ELR (cell line): ENCODE results near the gene XYLT1.

Experiments
- DNase-seq: peaks from one replicate; pipeline ENCODE4 v3.0.0-alpha.2; 2015; ENCODE audit warnings: low read depth

The XYLT1 gene

GRCh38 chr16:17457997-17458396 is 12.8 kb downstream of the XYLT1 start:
- DNase-seq: no peak

DNA sequence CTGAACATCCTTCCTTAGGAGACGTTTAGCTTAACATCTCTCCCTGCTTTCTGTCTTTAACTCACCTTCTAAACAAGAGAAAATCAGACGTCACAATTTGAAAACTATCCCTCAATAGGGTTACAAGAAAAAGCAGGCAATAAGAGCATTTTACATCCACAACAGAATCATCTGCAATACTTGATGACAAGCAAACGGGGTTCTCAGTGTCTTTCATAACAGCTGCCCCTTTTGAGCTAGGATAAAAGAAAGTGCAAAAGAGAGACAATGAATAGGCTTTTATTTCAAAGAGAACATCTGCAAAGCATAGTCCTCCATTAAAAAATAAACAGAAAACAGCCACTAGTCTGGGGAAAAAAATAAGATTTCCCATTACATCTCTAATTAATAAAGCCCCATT is 13.2 kb downstream of the XYLT1 start:
- DNase-seq: no peak

DNA sequence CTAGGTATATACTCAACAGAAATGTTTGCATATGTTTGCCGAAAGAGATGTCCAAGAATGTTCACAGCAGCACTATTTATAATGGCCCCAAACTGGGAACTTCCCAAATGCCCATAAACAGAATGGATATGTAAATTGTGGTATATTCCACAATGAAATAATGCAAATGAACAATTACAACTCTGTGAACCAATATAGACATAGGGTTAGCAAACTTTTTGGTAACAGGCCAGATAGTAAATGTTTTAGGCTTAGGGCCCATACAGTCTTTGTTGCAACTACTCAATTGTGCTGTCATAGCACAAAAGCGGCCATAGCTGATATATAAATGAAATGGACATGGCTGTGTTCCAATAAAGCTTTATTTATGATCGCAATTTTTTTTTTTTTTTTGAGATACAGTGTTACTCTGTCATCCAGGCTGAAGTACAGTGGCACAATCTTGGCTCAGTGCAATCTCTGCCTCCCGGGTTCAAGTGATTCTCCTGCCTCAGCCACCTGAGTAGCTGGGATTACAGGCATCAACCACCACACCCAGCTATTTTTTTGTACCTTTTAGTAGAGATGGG is 16.5 kb downstream of the XYLT1 start:
- DNase-seq: no peak

- DNase-seq: no peak
Measured at GRCh38 chr16:17453364-17454038, 17.3 kb downstream of the XYLT1 start.

- DNase-seq: no peak
Measured at GRCh38 chr16:17452922-17453321, 17.8 kb downstream of the XYLT1 start.

DNA sequence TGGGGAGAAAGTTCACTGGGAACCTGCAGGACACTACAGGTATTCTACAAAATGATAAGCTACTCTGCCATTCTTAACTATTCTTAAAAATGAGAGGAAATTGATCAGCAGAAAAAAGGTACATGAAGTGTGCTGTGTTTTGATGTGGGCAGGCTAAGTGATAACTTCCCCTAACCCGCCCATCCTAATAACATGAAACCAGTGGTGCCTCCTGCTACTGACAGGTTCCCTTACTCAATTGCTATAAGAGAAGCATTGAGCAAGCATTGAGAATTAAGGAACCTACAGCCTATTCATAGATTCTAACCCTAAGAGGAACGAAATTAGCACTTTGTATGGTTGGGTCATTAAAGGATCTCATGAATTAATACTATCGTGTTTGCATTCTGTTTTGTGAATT is 18.9 kb downstream of the XYLT1 start:
- DNase-seq: no peak

DNA sequence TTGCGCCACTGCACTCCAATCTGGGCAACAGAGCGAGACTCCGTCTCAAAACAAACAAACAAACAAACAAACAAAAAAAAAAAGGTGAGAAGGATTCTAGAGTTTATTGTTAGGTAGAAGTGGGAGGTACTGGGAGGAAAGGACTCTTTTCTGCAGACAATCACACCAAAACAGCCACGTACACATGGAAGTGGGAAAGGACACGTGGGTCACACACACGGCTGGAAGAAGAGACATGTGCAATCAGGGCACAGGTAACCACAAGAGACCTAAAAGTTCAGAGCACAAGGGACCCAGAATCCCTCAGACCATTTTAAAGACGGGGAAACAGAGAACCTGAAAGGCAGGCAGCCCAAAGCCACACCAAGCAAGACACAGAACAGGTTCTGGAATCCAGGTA is 20.5 kb downstream of the XYLT1 start:
- DNase-seq: no peak

GRCh38 chr16:17448640-17449638 is 21.8 kb downstream of the XYLT1 start:
- no peak for DNase-seq

- DNase-seq: no peak
Measured at GRCh38 chr16:17447101-17447569, 23.6 kb downstream of the XYLT1 start.

- no peak for DNase-seq
Measured at GRCh38 chr16:17446661-17447060, 24.1 kb downstream of the XYLT1 start.

- no peak for DNase-seq
Measured at GRCh38 chr16:17445421-17445820, 25.3 kb downstream of the XYLT1 start.

DNA sequence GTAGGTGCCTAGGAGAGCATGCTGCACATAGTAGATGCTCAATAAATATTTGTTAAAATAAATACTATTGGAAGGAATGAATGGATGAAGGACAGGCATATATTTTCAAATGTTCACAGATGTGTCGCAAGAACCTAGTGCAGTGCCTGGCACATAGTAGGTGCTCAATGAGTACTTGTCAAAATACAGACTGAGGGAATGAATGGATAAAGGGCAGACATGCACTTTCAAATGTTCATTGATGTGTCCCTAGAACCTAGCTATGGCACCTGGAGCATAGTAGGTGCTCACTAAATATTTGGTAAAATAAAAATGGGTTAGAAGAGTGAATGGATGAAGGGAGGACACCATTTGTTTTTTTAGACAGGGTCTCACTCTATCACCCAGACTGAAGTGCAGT is 26.1 kb downstream of the XYLT1 start:
- no peak for DNase-seq

DNA sequence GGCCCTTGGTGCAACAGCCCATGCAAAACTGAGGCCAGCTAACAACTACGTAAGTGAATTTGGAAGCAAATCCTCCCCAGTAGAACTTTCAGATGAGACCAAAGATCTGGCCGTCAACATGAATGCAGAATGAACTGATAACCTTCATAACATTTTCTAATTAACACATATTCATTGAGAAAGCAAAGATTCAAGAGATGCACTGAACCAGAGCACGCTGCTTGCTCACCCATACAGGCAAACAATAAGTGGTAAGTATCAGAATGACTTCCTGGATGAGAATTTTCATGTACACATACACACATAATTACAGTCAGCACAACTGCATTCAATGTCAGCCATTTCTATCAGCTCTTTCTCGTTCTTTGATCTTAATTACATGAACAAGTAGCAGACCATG is 30.6 kb downstream of the XYLT1 start:
- no peak for DNase-seq

- DNase-seq: no peak
Measured at GRCh38 chr16:17439580-17439979, 31.2 kb downstream of the XYLT1 start.

GRCh38 chr16:17437981-17438380 is 32.8 kb downstream of the XYLT1 start:
- DNase-seq: no peak

- no peak for DNase-seq
Measured at GRCh38 chr16:17437127-17437720, 33.5 kb downstream of the XYLT1 start.

DNA sequence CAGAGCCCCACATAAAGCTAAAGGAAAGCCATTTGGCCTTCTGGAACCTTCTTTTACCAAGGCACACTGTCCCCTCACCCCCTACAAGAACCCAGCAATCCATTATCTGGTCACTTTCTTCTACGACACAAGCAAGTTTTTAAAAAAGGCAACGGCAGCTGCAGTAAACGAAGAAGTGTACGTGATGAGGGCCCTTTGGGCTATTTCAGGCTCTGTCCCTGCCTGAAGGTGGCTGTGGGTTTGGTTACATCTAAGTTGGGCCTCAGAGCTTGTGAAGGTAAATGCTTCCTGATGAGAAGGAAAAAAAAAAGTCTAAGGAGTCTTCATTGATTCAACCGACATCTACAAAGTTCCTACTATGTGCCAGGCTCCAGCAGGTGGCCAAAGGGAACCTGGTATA is 35.4 kb downstream of the XYLT1 start:
- DNase-seq: no peak

DNA sequence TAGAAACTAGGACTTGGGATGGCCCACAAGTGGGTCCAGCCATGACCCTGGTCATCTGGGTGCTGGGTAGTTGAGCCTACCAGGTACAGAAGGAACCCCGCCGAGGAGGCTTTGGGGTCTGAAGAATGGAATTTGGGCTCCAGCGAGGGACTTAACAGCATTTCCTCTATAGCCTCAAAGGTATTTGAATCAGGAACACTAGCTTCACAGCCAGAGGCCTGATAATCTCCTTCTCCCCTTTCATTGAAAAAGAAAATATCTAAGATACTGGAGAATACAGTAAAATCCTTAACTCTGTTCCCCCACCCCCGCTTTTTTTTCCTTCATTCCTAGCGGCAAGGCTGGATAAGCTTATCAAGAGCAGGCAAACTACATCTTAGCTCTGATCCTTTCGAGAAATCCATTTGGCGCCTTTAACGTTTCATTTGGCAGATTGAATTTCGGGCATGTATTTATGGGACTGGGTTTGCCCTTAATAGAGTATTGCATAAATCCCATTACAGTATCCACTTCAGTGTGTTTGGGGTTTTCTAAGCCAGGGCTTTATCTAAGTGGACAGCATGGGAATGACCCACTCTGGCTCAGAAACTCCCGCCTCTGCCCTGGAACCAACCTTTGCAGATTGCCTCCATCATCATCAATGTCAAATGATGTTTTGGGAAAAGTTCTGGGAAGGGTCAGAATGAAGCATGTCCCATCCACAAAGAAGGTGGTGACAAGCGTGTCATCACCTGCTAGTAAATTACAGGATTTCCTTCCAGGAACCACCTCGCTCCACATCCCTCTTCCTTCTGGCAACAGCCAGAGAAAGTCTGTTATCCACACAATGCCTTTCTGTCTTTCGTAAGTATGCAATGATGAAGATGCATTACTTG is 36.9 kb downstream of the XYLT1 start:
- no peak for DNase-seq

GRCh38 chr16:17432901-17433576 is 37.7 kb downstream of the XYLT1 start:
- no peak for DNase-seq

DNA sequence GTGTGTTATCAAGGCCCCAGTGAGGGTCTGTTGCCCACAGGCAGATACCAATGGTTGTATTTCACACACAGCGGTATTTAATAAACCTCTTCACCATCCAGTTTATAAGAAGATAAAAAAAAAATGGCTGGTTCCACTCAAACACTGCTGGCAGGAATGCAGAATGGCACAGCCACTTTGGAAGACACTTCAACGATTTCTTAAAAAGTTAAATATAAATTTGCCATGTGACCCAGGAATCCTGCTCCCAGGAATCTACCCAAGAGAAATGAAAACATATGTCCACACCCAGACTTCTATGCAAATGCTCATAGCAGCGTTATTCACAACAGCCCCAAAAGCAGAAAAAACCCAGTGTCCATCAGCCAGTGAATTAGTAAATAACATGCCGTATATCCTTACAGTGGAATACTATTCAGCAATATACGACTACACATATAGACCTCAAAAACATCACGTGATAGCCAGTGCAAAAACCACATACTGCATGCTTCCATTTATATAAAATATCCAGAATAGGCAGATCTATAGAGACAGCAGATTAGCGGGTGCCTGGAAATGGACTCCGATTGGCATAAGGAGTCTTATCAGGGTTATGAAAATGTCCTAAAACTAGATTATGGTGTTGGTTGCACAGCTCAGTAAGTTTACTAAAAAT is 38.7 kb downstream of the XYLT1 start:
- no peak for DNase-seq
